GM19395 (cell line): Measurements from ENCODE around the gene AFAP1L2.

ENCODE experiments used
- ATAC-seq: cut with Tn5 transposase; IDR thresholded peaks from one replicate; pipeline ENCODE4 v1.9.1; 2021; ENCODE audit warnings: mild to moderate bottlenecking, moderate library complexity; ENCODE audit not compliant: unreplicated experiment

Gene AFAP1L2

GRCh38 chr10:114295393-114295792 is 108.9 kb downstream of the AFAP1L2 start:
- ATAC-seq, result no peak

GRCh38 chr10:114294549-114294948 is 109.8 kb downstream of the AFAP1L2 start:
- ATAC-seq, result no peak

- no peak for ATAC-seq
Measured at GRCh38 chr10:114293075-114293474, 111.2 kb downstream of the AFAP1L2 start.

GRCh38 chr10:114291516-114291915 is 112.8 kb downstream of the AFAP1L2 start:
- no peak for ATAC-seq

- ATAC-seq, result no peak
Measured at GRCh38 chr10:114291076-114291475, 113.2 kb downstream of the AFAP1L2 start.

- no peak for ATAC-seq
Measured at GRCh38 chr10:114290038-114290437, 114.3 kb downstream of the AFAP1L2 start.

- ATAC-seq, result no peak
Measured at GRCh38 chr10:114289096-114289436, 115.2 kb downstream of the AFAP1L2 start.

GRCh38 chr10:114288424-114289095 is 115.7 kb downstream of the AFAP1L2 start:
- ATAC-seq, result no peak

GRCh38 chr10:114286921-114287320 is 117.4 kb downstream of the AFAP1L2 start:
- ATAC-seq, result no peak

- ATAC-seq, result no peak
Measured at GRCh38 chr10:114285961-114286441, 118.3 kb downstream of the AFAP1L2 start.

GRCh38 chr10:114284346-114285071 is 119.8 kb downstream of the AFAP1L2 start:
- ATAC-seq, result no peak

GRCh38 chr10:114283535-114284234 is 120.6 kb downstream of the AFAP1L2 start:
- no peak for ATAC-seq

GRCh38 chr10:114283091-114283490 is 121.2 kb downstream of the AFAP1L2 start:
- ATAC-seq, result no peak

GRCh38 chr10:114282526-114282925 is 121.8 kb downstream of the AFAP1L2 start:
- no peak for ATAC-seq

GRCh38 chr10:114281461-114281860 is 122.8 kb downstream of the AFAP1L2 start:
- no peak for ATAC-seq

- ATAC-seq, result no peak
Measured at GRCh38 chr10:114281006-114281405, 123.3 kb downstream of the AFAP1L2 start.

GRCh38 chr10:114279901-114280644 is 124.2 kb downstream of the AFAP1L2 start:
- no peak for ATAC-seq

GRCh38 chr10:114279289-114279688 is 125.0 kb downstream of the AFAP1L2 start:
- no peak for ATAC-seq

GRCh38 chr10:114278884-114279191 is 125.5 kb downstream of the AFAP1L2 start:
- no peak for ATAC-seq

- no peak for ATAC-seq
Measured at GRCh38 chr10:114278140-114278883, 126.0 kb downstream of the AFAP1L2 start.

- ATAC-seq, result no peak
Measured at GRCh38 chr10:114276671-114277070, 127.6 kb downstream of the AFAP1L2 start.
